ENCODE measurements around the gene GLYR1. TPM values are rescaled to one million over a fixed set of nuclear protein-coding genes. Genes with fewer than 3 reads are reported as not detected.

Gene GLYR1
- total and polyA plus RNA-seq, 9 of the 15 experiments (the other 6 are each of a cell fraction or from before 2014, with no cell fraction given): 6.7 to 99.2 (median 60.2) TPM

DNA sequence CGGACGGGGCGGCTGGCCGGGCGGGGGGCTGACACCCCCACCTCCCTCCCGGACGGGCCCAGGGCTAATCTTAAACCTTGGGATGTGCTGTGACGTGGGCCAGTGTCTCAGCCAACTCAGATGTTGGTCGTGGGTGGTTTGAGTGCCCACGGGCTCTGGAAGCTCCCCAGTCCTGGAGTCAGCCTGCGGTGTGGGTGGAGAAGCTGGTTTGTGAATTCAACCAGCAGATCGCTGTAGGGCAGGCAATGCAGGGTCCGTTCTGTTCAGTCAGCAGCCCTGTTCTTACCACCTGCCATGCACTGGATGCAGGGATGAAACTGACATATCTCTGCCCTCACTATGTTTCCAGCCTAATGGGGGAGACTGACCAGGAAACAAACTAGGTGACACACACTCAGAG lies 72.1 kb downstream of the GLYR1 start:
- TF ChIP-seq TAF1 (IDR thresholded peaks at IDR 0.05; ENCODE audit: control insufficient read depth, extremely low read depth, insufficient read depth, low read length, severe bottlenecking) (no peak), BCOR (IDR thresholded peaks at IDR 0.05) (no peak), ZBTB7A (IDR thresholded peaks at IDR 0.05; ENCODE audit: borderline replicate concordance, control insufficient read depth, low read depth, low read length) (no peak), ZBED1 (IDR thresholded peaks at IDR 0.05) (no peak), HDAC8 (tag; IDR thresholded peaks at IDR 0.05) (no peak), CBX5 (IDR thresholded peaks at IDR 0.05; ENCODE audit: borderline replicate concordance, low read depth) (no peak), ZNF274 (IDR thresholded peaks at IDR 0.05; ENCODE audit: borderline replicate concordance, low read depth, low read length) (no peak), ZNF586 (CRISPR knock-in tag; conservative IDR thresholded peaks at IDR 0.05) (no peak), NONO (IDR thresholded peaks at IDR 0.05; ENCODE audit: low read depth in 2 of 2, low read length in 1 of 2) (no peak), ZNF785 (CRISPR knock-in tag; IDR thresholded peaks at IDR 0.05) (no peak), HCFC1 (IDR thresholded peaks at IDR 0.05; ENCODE audit: low read depth, low read length) (no peak), FOXK2 (conservative IDR thresholded peaks at IDR 0.05 in 1 of 2, IDR thresholded peaks at IDR 0.05 in 1 of 2; ENCODE audit: low read depth in 2 of 2) (no peak), KDM5B (IDR thresholded peaks at IDR 0.05; ENCODE audit: insufficient replicate concordance, low read depth, low read length) (no peak), TEAD4 (IDR thresholded peaks at IDR 0.05; ENCODE audit: low read length) (no peak), TEAD4 (CRISPR knock-in tag; IDR thresholded peaks at IDR 0.05; ENCODE audit: borderline replicate concordance) (no peak)
- TF ChIP-seq, protein P1, sequence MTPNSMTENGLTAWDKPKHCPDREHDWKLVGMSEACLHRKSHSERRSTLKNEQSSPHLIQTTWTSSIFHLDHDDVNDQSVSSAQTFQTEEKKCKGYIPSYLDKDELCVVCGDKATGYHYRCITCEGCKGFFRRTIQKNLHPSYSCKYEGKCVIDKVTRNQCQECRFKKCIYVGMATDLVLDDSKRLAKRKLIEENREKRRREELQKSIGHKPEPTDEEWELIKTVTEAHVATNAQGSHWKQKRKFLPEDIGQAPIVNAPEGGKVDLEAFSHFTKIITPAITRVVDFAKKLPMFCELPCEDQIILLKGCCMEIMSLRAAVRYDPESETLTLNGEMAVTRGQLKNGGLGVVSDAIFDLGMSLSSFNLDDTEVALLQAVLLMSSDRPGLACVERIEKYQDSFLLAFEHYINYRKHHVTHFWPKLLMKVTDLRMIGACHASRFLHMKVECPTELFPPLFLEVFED (CRISPR knock-in tag; conservative IDR thresholded peaks at IDR 0.05): no peak
- TF ChIP-seq, protein P2, sequence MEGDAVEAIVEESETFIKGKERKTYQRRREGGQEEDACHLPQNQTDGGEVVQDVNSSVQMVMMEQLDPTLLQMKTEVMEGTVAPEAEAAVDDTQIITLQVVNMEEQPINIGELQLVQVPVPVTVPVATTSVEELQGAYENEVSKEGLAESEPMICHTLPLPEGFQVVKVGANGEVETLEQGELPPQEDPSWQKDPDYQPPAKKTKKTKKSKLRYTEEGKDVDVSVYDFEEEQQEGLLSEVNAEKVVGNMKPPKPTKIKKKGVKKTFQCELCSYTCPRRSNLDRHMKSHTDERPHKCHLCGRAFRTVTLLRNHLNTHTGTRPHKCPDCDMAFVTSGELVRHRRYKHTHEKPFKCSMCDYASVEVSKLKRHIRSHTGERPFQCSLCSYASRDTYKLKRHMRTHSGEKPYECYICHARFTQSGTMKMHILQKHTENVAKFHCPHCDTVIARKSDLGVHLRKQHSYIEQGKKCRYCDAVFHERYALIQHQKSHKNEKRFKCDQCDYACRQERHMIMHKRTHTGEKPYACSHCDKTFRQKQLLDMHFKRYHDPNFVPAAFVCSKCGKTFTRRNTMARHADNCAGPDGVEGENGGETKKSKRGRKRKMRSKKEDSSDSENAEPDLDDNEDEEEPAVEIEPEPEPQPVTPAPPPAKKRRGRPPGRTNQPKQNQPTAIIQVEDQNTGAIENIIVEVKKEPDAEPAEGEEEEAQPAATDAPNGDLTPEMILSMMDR (IDR thresholded peaks at IDR 0.05 in 2 of 3, conservative IDR thresholded peaks at IDR 0.05 in 1 of 3; ENCODE audit: insufficient read depth in 2 of 3, low read depth in 1 of 3, low read length in 3 of 3): no peak
- TF ChIP-seq, protein P3, sequence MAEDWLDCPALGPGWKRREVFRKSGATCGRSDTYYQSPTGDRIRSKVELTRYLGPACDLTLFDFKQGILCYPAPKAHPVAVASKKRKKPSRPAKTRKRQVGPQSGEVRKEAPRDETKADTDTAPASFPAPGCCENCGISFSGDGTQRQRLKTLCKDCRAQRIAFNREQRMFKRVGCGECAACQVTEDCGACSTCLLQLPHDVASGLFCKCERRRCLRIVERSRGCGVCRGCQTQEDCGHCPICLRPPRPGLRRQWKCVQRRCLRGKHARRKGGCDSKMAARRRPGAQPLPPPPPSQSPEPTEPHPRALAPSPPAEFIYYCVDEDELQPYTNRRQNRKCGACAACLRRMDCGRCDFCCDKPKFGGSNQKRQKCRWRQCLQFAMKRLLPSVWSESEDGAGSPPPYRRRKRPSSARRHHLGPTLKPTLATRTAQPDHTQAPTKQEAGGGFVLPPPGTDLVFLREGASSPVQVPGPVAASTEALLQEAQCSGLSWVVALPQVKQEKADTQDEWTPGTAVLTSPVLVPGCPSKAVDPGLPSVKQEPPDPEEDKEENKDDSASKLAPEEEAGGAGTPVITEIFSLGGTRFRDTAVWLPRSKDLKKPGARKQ (CRISPR knock-in tag; IDR thresholded peaks at IDR 0.05): no peak
- H3K4me2 ChIP-seq (ENCODE audit: insufficient read depth, low read length): no peak overlapping the region
- H3K9ac ChIP-seq (ENCODE audit: insufficient read depth in 1 of 2, low read depth in 2 of 2, low read length in 2 of 2): peak overlapping the region in 1 of 2 experiments; percentile 87; a peak in 1 of 4 replicates
- 70% methylated on average over 8 of the region's 13 CpGs for WGBS (ENCODE audit: insufficient coverage, low coverage, missing lambda C conversion rate)
- ChIA-PET POLR2A (no interaction called here), CTCF (ENCODE audit: low intra/inter-chr PET ratio) (no interaction called here)
- H3K27ac ChIP-seq (ENCODE audit: extremely low read depth, low read depth, low read length): no peak overlapping the region
- no peaks in the 10 kb centered on the region for H3K27me3 ChIP-seq (ENCODE audit: control insufficient read depth in 2 of 2, insufficient read depth in 2 of 2, low read length in 2 of 2)
- no peaks in the 10 kb centered on the region for H3K79me2 ChIP-seq (ENCODE audit: control insufficient read depth, insufficient read depth, low read length)
- H3K9me1 ChIP-seq (ENCODE audit: control insufficient read depth, insufficient read depth, low read length): no peaks in the 10 kb centered on the region
- peak; percentile 55 for FAIRE-seq
- no TSS peak for BruUV-seq (replicated peaks)
- peaks cover 3 to 10% of the 10 kb centered on the region in 2 experiments; a peak in 3 of 5 replicates for H3K4me1 ChIP-seq (replicated peaks in 1 of 2; ENCODE audit: control insufficient read depth in 2 of 2, insufficient read depth in 2 of 2, low read length in 2 of 2)
- DNase-seq (ENCODE audit: extremely low read depth in 1 of 4, low spot score in 3 of 4): no peak
- H3K4me3 ChIP-seq: no peak overlapping the region
- intact Hi-C loops (cut with micrococcal nuclease): no loop called here
- peak overlapping the region; percentile 34; the same call in 1 of the 2 replicates for H2AFZ ChIP-seq (ENCODE audit: low read depth, low read length)
- in situ Hi-C loops (cut with MboI): no loop called here
- no peaks in the 10 kb centered on the region for H3K9me3 ChIP-seq (replicated peaks; ENCODE audit: control insufficient read depth, insufficient read depth, low read depth, low read length)
- H4K20me1 ChIP-seq (replicated peaks; ENCODE audit: control insufficient read depth, insufficient read depth, low read length): no peaks in the 10 kb centered on the region
- no peaks in the 10 kb centered on the region for H3K36me3 ChIP-seq (ENCODE audit: control insufficient read depth, insufficient read depth, low read length)
- ATAC-seq: no peak; the same call in 2 of the 3 replicates

Measured in K562 (cell line).